Stimulated activated effector memory CD8-positive, alpha-beta T cell treated with anti-CD3 and anti-CD28 coated beads, Interleukin-12 subunit alpha, Interleukin-12 subunit beta, amount 100 ng/mL, for 72 hours (primary cell): Measurements from ENCODE around the gene TK2.

ENCODE experiments used
- ATAC-seq: fragments of 150-1000 bp; cut with Tn5 transposase; 2 replicates; pipeline ENCODE4 v1.10.0; 2021
- DNase-seq, 2 donors: peaks; one replicate each; pipeline ENCODE4 v3.0.0; 2021 to 2022; ENCODE audit warnings: low spot score in 2 of 2
- H3K27ac Mint-ChIP-seq: one replicate; pipeline ENCODE4 v1.8.0; 2022; ENCODE audit warnings: mild to moderate bottlenecking, mixed read lengths
- H3K36me3 Mint-ChIP-seq: one replicate; pipeline ENCODE4 v1.8.0; 2022; ENCODE audit warnings: mild to moderate bottlenecking, mixed read lengths
- H3K4me1 Mint-ChIP-seq: one replicate; pipeline ENCODE4 v1.8.0; 2022; ENCODE audit warnings: mixed read lengths
- H3K4me3 Mint-ChIP-seq: one replicate; pipeline ENCODE4 v1.8.0; 2022; ENCODE audit warnings: mild to moderate bottlenecking, mixed read lengths
- H3K9me3 Mint-ChIP-seq: one replicate; pipeline ENCODE4 v1.8.0; 2022; ENCODE audit warnings: mixed read lengths

Gene TK2

GRCh38 chr16:66562409-66562808 is 12.5 kb upstream of the TK2 start:
- Mint-ChIP-seq H3K27ac (peak overlapping the region; percentile 61), H3K36me3 (peaks cover 99% of the 10 kb centered on the region)

GRCh38 chr16:66561381-66562080 is 11.6 kb upstream of the TK2 start:
- no peak for ATAC-seq
- Mint-ChIP-seq H3K9me3 (no peaks in the 10 kb centered on the region), H3K36me3 (peaks cover 96% of the 10 kb centered on the region), H3K4me1 (peaks cover 74% of the 10 kb centered on the region), H3K4me3 (no peak overlapping the region), H3K27ac (peak overlapping the region; percentile 27)
- no peak for DNase-seq

More at GRCh38 chr16:66562409-66562808, 12.5 kb upstream of the TK2 start:
- Mint-ChIP-seq H3K4me3 (peak overlapping the region; percentile 8), H3K4me1 (peaks cover 71% of the 10 kb centered on the region), H3K9me3 (no peaks in the 10 kb centered on the region)
- ATAC-seq (no peak), DNase-seq (no peak)

- H3K9me3 Mint-ChIP-seq: no peaks in the 10 kb centered on the region
- no peak overlapping the region for H3K4me3 Mint-ChIP-seq
- H3K4me1 Mint-ChIP-seq: peaks cover 82% of the 10 kb centered on the region
- DNase-seq (no peak), ATAC-seq (no peak)
- H3K36me3 Mint-ChIP-seq: peaks cover 92% of the 10 kb centered on the region
- peak overlapping the region; percentile 27 for H3K27ac Mint-ChIP-seq
Observed at GRCh38 chr16:66560107-66560506, 10.2 kb upstream of the TK2 start.

GRCh38 chr16:66554495-66554894 is 4.6 kb upstream of the TK2 start:
- no peaks in the 10 kb centered on the region for H3K9me3 Mint-ChIP-seq
- no peak for ATAC-seq
- peak overlapping the region; percentile 86 for H3K4me3 Mint-ChIP-seq
- peak overlapping the region; percentile 99 for H3K27ac Mint-ChIP-seq
- DNase-seq: no peak
- H3K4me1 Mint-ChIP-seq: peaks cover 78% of the 10 kb centered on the region
- peaks cover 76% of the 10 kb centered on the region for H3K36me3 Mint-ChIP-seq

GRCh38 chr16:66554021-66554420 is 4.1 kb upstream of the TK2 start:
- no peak for DNase-seq
- peaks cover 71% of the 10 kb centered on the region for H3K36me3 Mint-ChIP-seq
- no peaks in the 10 kb centered on the region for H3K9me3 Mint-ChIP-seq
- H3K4me1 Mint-ChIP-seq: peaks cover 78% of the 10 kb centered on the region
- no peak for ATAC-seq
- H3K27ac Mint-ChIP-seq: peak overlapping the region; percentile 99
- H3K4me3 Mint-ChIP-seq: peak overlapping the region; percentile 86

GRCh38 chr16:66553223-66553622 is 3.3 kb upstream of the TK2 start:
- Mint-ChIP-seq H3K36me3 (peaks cover 66% of the 10 kb centered on the region), H3K4me1 (peaks cover 78% of the 10 kb centered on the region), H3K27ac (peak overlapping the region; percentile 99), H3K4me3 (peak overlapping the region; percentile 86), H3K9me3 (no peaks in the 10 kb centered on the region)
- no peak for ATAC-seq
- DNase-seq: no peak

- Mint-ChIP-seq H3K36me3 (peaks cover 62% of the 10 kb centered on the region), H3K4me3 (peak within 1 kb of the TSS; percentile 86), H3K9me3 (no peaks in the 10 kb centered on the region), H3K4me1 (peaks cover 81% of the 10 kb centered on the region), H3K27ac (peak within 1 kb of the TSS; percentile 99)
- ATAC-seq (peak; percentile 86), DNase-seq (peak; percentile 96 to 97)
Observed at GRCh38 chr16:66552286-66553177, 2.6 kb upstream of the TK2 start, which contains the start of gene CKLF. CKLF (plus strand) TSS chr16:66552576; CDS start chr16:66552716, 140 bp downstream.

- Mint-ChIP-seq H3K27ac (peak overlapping the region; percentile 99), H3K4me3 (peak overlapping the region; percentile 86), H3K9me3 (no peaks in the 10 kb centered on the region), H3K4me1 (peaks cover 83% of the 10 kb centered on the region), H3K36me3 (peaks cover 55% of the 10 kb centered on the region)
- DNase-seq: no peak
- peak; percentile 1 for ATAC-seq
Observed at GRCh38 chr16:66551788-66552285, 1.9 kb upstream of the TK2 start.

- peak overlapping the region; percentile 86 for H3K4me3 Mint-ChIP-seq
- peak overlapping the region; percentile 99 for H3K27ac Mint-ChIP-seq
- H3K4me1 Mint-ChIP-seq: peaks cover 82% of the 10 kb centered on the region
- no peaks in the 10 kb centered on the region for H3K9me3 Mint-ChIP-seq
- DNase-seq: peak in 1 of 2 donors; percentile 70
- H3K36me3 Mint-ChIP-seq: peaks cover 55% of the 10 kb centered on the region
- ATAC-seq: peak; percentile 59
Observed at GRCh38 chr16:66551348-66551759, 1.4 kb upstream of the TK2 start.

GRCh38 chr16:66548868-66549267 is 1.1 kb downstream of the TK2 start:
- Mint-ChIP-seq H3K36me3 (peaks cover 34% of the 10 kb centered on the region), H3K9me3 (no peaks in the 10 kb centered on the region), H3K4me1 (peaks cover 57% of the 10 kb centered on the region), H3K27ac (peak overlapping the region; percentile 90), H3K4me3 (peak overlapping the region; percentile 86)
- no peak for DNase-seq
- no peak for ATAC-seq

GRCh38 chr16:66548068-66548467 is 1.9 kb downstream of the TK2 start:
- Mint-ChIP-seq H3K4me1 (peaks cover 49% of the 10 kb centered on the region), H3K36me3 (peaks cover 26% of the 10 kb centered on the region), H3K4me3 (peak overlapping the region; percentile 86), H3K27ac (peak overlapping the region; percentile 90), H3K9me3 (no peaks in the 10 kb centered on the region)
- DNase-seq (no peak), ATAC-seq (no peak)

GRCh38 chr16:66547101-66547989 is 2.6 kb downstream of the TK2 start:
- H3K27ac Mint-ChIP-seq: peak overlapping the region; percentile 86
- ATAC-seq: no peak
- peaks cover 19% of the 10 kb centered on the region for H3K36me3 Mint-ChIP-seq
- H3K4me1 Mint-ChIP-seq: peaks cover 42% of the 10 kb centered on the region
- DNase-seq: no peak
- no peaks in the 10 kb centered on the region for H3K9me3 Mint-ChIP-seq
- no peak overlapping the region for H3K4me3 Mint-ChIP-seq

GRCh38 chr16:66544016-66544757 is 5.7 kb downstream of the TK2 start:
- H3K4me3 Mint-ChIP-seq: no peak overlapping the region
- DNase-seq: no peak
- ATAC-seq: no peak
- H3K4me1 Mint-ChIP-seq: peaks cover 36% of the 10 kb centered on the region
- H3K9me3 Mint-ChIP-seq: no peaks in the 10 kb centered on the region
- H3K36me3 Mint-ChIP-seq: peaks cover 6% of the 10 kb centered on the region
- H3K27ac Mint-ChIP-seq: peak overlapping the region; percentile 60

GRCh38 chr16:66543541-66543940 is 6.4 kb downstream of the TK2 start:
- Mint-ChIP-seq H3K36me3 (peaks cover 6% of the 10 kb centered on the region), H3K9me3 (no peaks in the 10 kb centered on the region), H3K4me3 (no peak overlapping the region), H3K4me1 (peaks cover 34% of the 10 kb centered on the region), H3K27ac (peak overlapping the region; percentile 60)
- ATAC-seq (no peak), DNase-seq (no peak)
